22Rv1 (cell line): ENCODE results near the gene WDR5.

Source experiments
- CTCF ChIP-seq: fragments of 450-650 bp; IDR thresholded peaks from 2 replicates; pipeline ENCODE4 v1.5.1; 2017; ENCODE audit warnings: mild to moderate bottlenecking
- ZFX ChIP-seq: fragments of 450-650 bp; IDR thresholded peaks from 2 replicates; pipeline ENCODE4 v1.6.1; 2017; ENCODE audit warnings: antibody characterized with exemption, borderline replicate concordance

DNA sequence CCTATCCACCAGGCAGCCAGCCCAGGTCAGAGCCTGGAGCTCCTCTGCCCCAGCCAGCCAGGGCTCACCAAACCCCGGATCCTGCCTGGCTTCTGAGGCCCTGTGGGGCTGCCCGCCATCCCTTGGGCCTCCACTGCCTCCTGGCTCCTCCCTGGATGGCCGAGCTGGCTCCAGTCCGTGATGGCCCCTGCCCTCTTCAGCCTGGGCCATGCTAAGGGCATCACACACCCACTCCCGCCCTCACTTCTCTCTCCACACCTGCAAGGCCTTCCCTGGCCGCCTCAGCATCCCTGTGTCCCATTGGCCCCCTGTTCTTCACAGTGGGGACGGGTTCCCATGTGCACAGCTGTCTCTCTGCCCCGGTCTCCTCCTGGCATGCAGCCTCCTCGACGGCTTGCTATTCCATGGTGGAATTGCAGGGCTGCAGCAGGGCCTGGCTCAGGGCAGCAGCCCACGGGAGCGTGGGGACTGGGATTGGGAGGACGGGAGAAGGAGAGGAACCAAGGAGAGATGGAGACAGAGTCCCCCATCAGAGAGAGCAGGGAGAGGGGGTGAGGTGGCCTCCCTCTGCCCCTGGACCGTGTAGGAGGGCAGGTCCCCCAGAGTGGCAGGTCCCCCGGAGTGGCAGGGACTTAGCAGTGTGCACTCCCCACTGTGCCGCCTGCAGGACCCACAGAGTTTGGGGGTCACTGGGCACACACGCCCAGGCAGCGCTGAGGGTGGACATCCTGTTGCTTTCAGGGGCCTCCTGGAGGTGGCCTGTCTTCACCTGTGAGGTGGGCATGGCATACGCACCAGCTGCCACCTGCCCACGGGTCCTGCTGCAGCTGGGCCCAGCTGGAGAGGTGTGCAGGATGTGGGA, 45.1 kb downstream of the WDR5 start:
- TF ChIP-seq CTCF (no peak), ZFX (no peak)
